Endothelial cell of umbilical vein (primary cell): Measurements from ENCODE around the gene HCN2. TPM values are rescaled to one million over a fixed set of nuclear protein-coding genes. Genes with fewer than 3 reads are reported as not detected.

Experiments used
- BruUV-seq: library from RNA; stranded (reverse); fragments of 400-500 nt; replicated peaks from 2 replicates; lab custom pipeline; 2021; lab: Mats Ljungman, UMichigan
- CTCF ChIA-PET: fragments of 300-600, 350-600 bp; sonication (Branson Sonifier 250); formaldehyde crosslinking; loops from one replicate; lab custom pipeline; 2021; ENCODE audit warnings: antibody characterized with exemption, inconsistent platforms; lab: Charles Lee
- POLR2A ChIA-PET: fragments of 300-600, 350-600 bp; sonication (Branson Sonifier 250); formaldehyde crosslinking; loops from one replicate; lab custom pipeline; 2021; ENCODE audit warnings: antibody characterized with exemption, inconsistent platforms; lab: Charles Lee
- DNase-seq: peaks from one replicate; pipeline ENCODE4 v3.0.0-alpha.2; 2011; ENCODE audit warnings: low read depth, low spot score
- FAIRE-seq: peaks from 2 replicates; lab custom pipeline; 2011; peaks lifted over from hg19 to GRCh38; lab: Jason Lieb, UNC
- H2AFZ ChIP-seq: 2 replicates; pipeline ENCODE4 v1.6.0; 2012; ENCODE audit warnings: low read depth, low read length, control low read depth, inconsistent platforms
- H3K27ac ChIP-seq: 2 replicates; pipeline ENCODE4 v1.5.1; 2011; ENCODE audit warnings: low read depth, mild to moderate bottlenecking, control low read depth, low read length, moderate library complexity; ENCODE audit not compliant: insufficient read depth
- H3K27me3 ChIP-seq, 2 experiments: 2 replicates each; pipeline versions ENCODE4 v1.6.0 to v1.6.1; 2011; ENCODE audit warnings: low read length in 2 of 2, mixed read lengths in 1 of 2; ENCODE audit not compliant: control insufficient read depth in 2 of 2, insufficient read depth in 2 of 2
- H3K36me3 ChIP-seq, 2 experiments: 2 replicates in 1 of 2; 3 replicates in 1 of 2; pipeline ENCODE4 v1.5.1; 2011; ENCODE audit warnings: low read length in 2 of 2, mild to moderate bottlenecking in 1 of 2, moderate library complexity in 1 of 2; ENCODE audit not compliant: control insufficient read depth in 2 of 2, insufficient read depth in 2 of 2; ENCODE audit errors: extremely low read depth in 1 of 2
- H3K4me1 ChIP-seq: 3 replicates; pipeline ENCODE4 v1.5.1; 2011; ENCODE audit warnings: mild to moderate bottlenecking, low read length; ENCODE audit not compliant: control insufficient read depth, insufficient read depth; ENCODE audit errors: extremely low read depth
- H3K4me2 ChIP-seq: 2 replicates; pipeline ENCODE4 v1.6.1; 2011; ENCODE audit warnings: low read length, control low read depth, mixed read lengths; ENCODE audit not compliant: insufficient read depth
- H3K4me3 ChIP-seq, 3 experiments: fragments of 200-600 bp in 1 of 3; sonication (generic), shearing (Covaris generic) in 1 of 3; replicated peaks in 1 of 3; 2 replicates each; pipeline ENCODE4 v1.5.1; 2011 to 2016; ENCODE audit warnings: control low read depth in 3 of 3, low read length in 3 of 3, mild to moderate bottlenecking in 2 of 3, inconsistent platforms in 1 of 3, low read depth in 1 of 3, moderate library complexity in 1 of 3; ENCODE audit not compliant: insufficient read depth in 1 of 3
- H3K79me2 ChIP-seq: 2 replicates; pipeline ENCODE4 v1.6.0; 2012; ENCODE audit warnings: low read length, inconsistent platforms; ENCODE audit not compliant: control insufficient read depth, insufficient read depth
- H3K9ac ChIP-seq: replicated peaks from 2 replicates; pipeline ENCODE3; 2011; ENCODE audit warnings: low read length, control low read depth; ENCODE audit not compliant: insufficient read depth; ENCODE audit errors: extremely low read depth
- H3K9me1 ChIP-seq: replicated peaks from 3 replicates; pipeline ENCODE4 v1.6.0; 2011; ENCODE audit warnings: mild to moderate bottlenecking, low read length; ENCODE audit not compliant: control insufficient read depth, insufficient read depth; ENCODE audit errors: extremely low read depth
- H3K9me3 ChIP-seq: replicated peaks from 2 replicates; pipeline ENCODE4 v1.5.1; 2012; ENCODE audit warnings: low read length, inconsistent platforms; ENCODE audit not compliant: control insufficient read depth, insufficient read depth
- H4K20me1 ChIP-seq: replicated peaks from 2 replicates; pipeline ENCODE3; 2011; ENCODE audit warnings: mild to moderate bottlenecking, low read length; ENCODE audit not compliant: control insufficient read depth, insufficient read depth; ENCODE audit errors: extremely low read depth
- CTCF ChIP-seq, 2 donors: IDR thresholded peaks; 1 replicate in 1 of 2; 2 replicates in 1 of 2; pipeline ENCODE4 v1.5.1; 2011; ENCODE audit warnings: low read length in 2 of 2, mild to moderate bottlenecking in 2 of 2, moderate library complexity in 2 of 2, control low read depth in 1 of 2, inconsistent platforms in 1 of 2, low read depth in 1 of 2; ENCODE audit not compliant: insufficient read depth in 1 of 2; ENCODE audit errors: extremely low read depth in 1 of 2
- EZH2 ChIP-seq: IDR thresholded peaks from 2 replicates; pipeline ENCODE4 v1.6.1; 2012; ENCODE audit warnings: borderline replicate concordance, low read depth, mild to moderate bottlenecking, moderate library complexity, low read length, inconsistent platforms; ENCODE audit not compliant: severe bottlenecking
- FOS ChIP-seq: IDR thresholded peaks from 2 replicates; pipeline ENCODE4 v1.6.1; 2011; ENCODE audit warnings: mild to moderate bottlenecking, low read length, moderate library complexity, borderline replicate concordance; ENCODE audit not compliant: insufficient read depth
- GATA2 ChIP-seq: IDR thresholded peaks from 2 replicates; pipeline ENCODE4 v1.7.0; 2011; ENCODE audit warnings: low read depth, mild to moderate bottlenecking, moderate library complexity, mixed read lengths, low read length; ENCODE audit not compliant: insufficient read length, insufficient read depth
- JUN ChIP-seq: IDR thresholded peaks from 2 replicates; pipeline ENCODE4 v1.6.1; 2011; ENCODE audit warnings: borderline replicate concordance, low read depth; ENCODE audit not compliant: insufficient read length, insufficient read depth
- MAX ChIP-seq: IDR thresholded peaks from 2 replicates; pipeline ENCODE4 v1.6.1; 2011; ENCODE audit not compliant: insufficient read depth, insufficient read length
- MYC ChIP-seq: IDR thresholded peaks from one replicate; pipeline ENCODE4 v1.6.1; 2011; ENCODE audit warnings: mild to moderate bottlenecking, low read depth, low read length
- POLR2A ChIP-seq: IDR thresholded peaks from 2 replicates; pipeline ENCODE4 v1.6.1; 2012; ENCODE audit warnings: low read depth, mild to moderate bottlenecking, control low read depth, low read length
- POLR2AphosphoS5 ChIP-seq: IDR thresholded peaks from 2 replicates; pipeline ENCODE4 v1.6.1; 2012; ENCODE audit warnings: low read depth, mild to moderate bottlenecking, control low read depth, low read length, moderate library complexity; ENCODE audit not compliant: insufficient read depth
- dilution Hi-C: fragments of 300-500 bp; cut with MboI; formaldehyde crosslinking; loops from one replicate; pipeline ENCODE4 v1.15.0; 2019; ENCODE audit warnings: low sequenced_read_pairs; ENCODE audit not compliant: extremely low pct_ligation_motif_present
- intact Hi-C: fragments of 100-400 bp; cut with micrococcal nuclease; formaldehyde crosslinking; loops from one replicate; pipeline ENCODE4 v1.10.0; 2022
- polyA plus RNA-seq, 4 experiments: library from polyadenylated mRNA; depleted of rRNA in 3 of 4; stranded (reverse) in 3 of 4; unstranded in 1 of 4; fragments of >200 nt; gene quantifications; 2 replicates each; pipeline versions ENCODE4 v1.2.1 to v1.2.3, GENCODE V29; 2011 to 2012; ENCODE audit warnings: missing spikeins in 1 of 4
- total RNA-seq: library from RNA; stranded (reverse); gene quantifications from 2 replicates; pipeline ENCODE4 v1.2.3, GENCODE V29; 2021

Gene HCN2
- total and polyA plus RNA-seq, 2 donors (not counting 3 experiments of a cell fraction or from before 2014, with no cell fraction given), result 0.18 to 0.53 TPM

- no peaks in the 10 kb centered on the region for H4K20me1 ChIP-seq
- H3K4me1 ChIP-seq, result peaks cover 8% of the 10 kb centered on the region
- H3K9ac ChIP-seq, result no peak overlapping the region
- no peak overlapping the region for H3K27ac ChIP-seq
- no peaks in the 10 kb centered on the region for H3K79me2 ChIP-seq
- intact Hi-C loops (no loop called here), dilution Hi-C loops (no loop called here)
- H3K4me3 ChIP-seq, result no peak overlapping the region
- H3K9me1 ChIP-seq, result no peaks in the 10 kb centered on the region
- H3K4me2 ChIP-seq, result peak overlapping the region; percentile 1
- H3K9me3 ChIP-seq, result no peaks in the 10 kb centered on the region
- CTCF ChIA-PET, result no interaction called here
- no peak for FAIRE-seq
- no peaks in the 10 kb centered on the region for H3K27me3 ChIP-seq
- no peak for DNase-seq
- TF ChIP-seq JUN (no peak), EZH2 (no peak), GATA2 (no peak), MAX (no peak), MYC (no peak), POLR2AphosphoS5 (no peak), CTCF (IDR thresholded peaks at IDR 0.05; ENCODE audit: extremely low read depth in 1 of 2, insufficient read depth in 1 of 2, low read depth in 1 of 2, low read length in 2 of 2) (no peak), POLR2A (no peak), FOS (no peak)
- POLR2A ChIA-PET, result no interaction called here
- no TSS peak for BruUV-seq
- peak overlapping the region; percentile 50 for H2AFZ ChIP-seq
- H3K36me3 ChIP-seq, result no peaks in the 10 kb centered on the region
Measured at GRCh38 chr19:610801-611480, 21.3 kb downstream of the HCN2 start.
